Fibroblast of mammary gland (primary cell): Measurements from ENCODE around the gene OBSCN.

ENCODE experiments used
- DNase-seq: peaks from one replicate; pipeline ENCODE4 v3.0.0-alpha.2; 2010; ENCODE audit warnings: low read depth
- H3K4me3 ChIP-seq: 2 replicates; pipeline ENCODE4 v1.5.1; 2011; ENCODE audit warnings: low read depth, mild to moderate bottlenecking, low read length, moderate library complexity; ENCODE audit not compliant: control insufficient read depth
- TF ChIP-seq, protein P1 (sequence below): conservative IDR thresholded peaks from 2 replicates; pipeline ENCODE4 v1.5.1; 2011; ENCODE audit warnings: low read depth, low read length, inconsistent platforms; ENCODE audit not compliant: control insufficient read depth, insufficient read depth

The OBSCN gene

DNA sequence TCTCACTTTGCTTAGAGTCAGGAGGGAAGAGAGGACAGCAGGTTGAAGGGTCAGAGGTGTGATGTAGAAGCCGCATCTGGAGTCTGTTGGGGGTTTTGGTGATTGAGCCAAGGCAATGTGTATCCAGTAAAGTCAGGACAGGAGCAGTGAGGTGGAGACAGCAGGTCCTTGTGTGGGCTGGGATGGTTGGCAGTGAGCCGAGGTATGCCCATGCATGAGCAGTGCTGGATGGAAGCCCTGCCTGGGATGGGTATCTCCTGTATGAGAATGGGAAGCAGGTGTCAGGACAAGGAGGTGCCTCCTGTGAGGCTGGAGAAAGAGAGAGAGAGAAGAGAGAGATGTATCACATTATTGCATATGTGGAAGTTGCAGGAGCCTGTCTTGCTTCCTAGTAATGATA lies 90.0 kb downstream of the OBSCN start:
- TF ChIP-seq, protein P1, sequence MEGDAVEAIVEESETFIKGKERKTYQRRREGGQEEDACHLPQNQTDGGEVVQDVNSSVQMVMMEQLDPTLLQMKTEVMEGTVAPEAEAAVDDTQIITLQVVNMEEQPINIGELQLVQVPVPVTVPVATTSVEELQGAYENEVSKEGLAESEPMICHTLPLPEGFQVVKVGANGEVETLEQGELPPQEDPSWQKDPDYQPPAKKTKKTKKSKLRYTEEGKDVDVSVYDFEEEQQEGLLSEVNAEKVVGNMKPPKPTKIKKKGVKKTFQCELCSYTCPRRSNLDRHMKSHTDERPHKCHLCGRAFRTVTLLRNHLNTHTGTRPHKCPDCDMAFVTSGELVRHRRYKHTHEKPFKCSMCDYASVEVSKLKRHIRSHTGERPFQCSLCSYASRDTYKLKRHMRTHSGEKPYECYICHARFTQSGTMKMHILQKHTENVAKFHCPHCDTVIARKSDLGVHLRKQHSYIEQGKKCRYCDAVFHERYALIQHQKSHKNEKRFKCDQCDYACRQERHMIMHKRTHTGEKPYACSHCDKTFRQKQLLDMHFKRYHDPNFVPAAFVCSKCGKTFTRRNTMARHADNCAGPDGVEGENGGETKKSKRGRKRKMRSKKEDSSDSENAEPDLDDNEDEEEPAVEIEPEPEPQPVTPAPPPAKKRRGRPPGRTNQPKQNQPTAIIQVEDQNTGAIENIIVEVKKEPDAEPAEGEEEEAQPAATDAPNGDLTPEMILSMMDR, result no peak
- no peak for DNase-seq
- H3K4me3 ChIP-seq, result no peak overlapping the region

DNA sequence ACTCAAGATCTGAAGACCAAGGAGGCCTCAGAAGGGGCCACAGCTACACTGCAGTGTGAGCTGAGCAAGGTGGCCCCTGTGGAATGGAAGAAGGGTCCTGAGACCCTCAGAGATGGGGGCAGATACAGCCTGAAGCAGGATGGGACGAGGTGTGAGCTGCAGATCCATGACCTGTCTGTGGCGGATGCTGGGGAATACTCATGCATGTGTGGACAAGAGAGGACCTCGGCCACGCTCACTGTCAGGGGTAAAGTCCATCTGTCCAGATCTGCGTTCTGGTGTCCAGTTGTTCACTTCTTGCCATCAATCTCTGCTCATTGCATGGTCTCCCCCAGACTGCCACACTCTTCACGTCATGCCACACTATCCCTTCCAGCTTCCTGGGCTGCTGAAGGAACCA lies 90.6 kb downstream of the OBSCN start:
- TF ChIP-seq, protein P1, result no peak
- DNase-seq, result no peak

DNA sequence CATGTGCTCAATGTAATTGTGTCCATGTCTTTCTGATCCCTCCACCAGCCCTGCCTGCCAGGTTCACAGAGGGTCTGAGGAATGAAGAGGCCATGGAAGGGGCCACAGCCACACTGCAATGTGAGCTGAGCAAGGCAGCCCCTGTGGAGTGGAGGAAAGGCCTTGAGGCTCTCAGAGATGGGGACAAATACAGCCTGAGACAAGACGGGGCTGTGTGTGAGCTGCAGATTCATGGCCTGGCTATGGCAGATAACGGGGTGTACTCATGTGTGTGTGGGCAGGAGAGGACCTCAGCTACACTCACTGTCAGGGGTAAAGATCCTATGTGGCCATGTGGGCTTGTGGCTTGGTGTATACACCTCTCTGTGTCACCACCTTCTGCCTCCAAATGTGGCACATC lies 91.4 kb downstream of the OBSCN start:
- H3K4me3 ChIP-seq, result no peak overlapping the region
- DNase-seq, result no peak
- TF ChIP-seq, protein P1, result no peak

More for the DNA sequence above, 90.6 kb downstream of the OBSCN start:
- no peak overlapping the region for H3K4me3 ChIP-seq

DNA sequence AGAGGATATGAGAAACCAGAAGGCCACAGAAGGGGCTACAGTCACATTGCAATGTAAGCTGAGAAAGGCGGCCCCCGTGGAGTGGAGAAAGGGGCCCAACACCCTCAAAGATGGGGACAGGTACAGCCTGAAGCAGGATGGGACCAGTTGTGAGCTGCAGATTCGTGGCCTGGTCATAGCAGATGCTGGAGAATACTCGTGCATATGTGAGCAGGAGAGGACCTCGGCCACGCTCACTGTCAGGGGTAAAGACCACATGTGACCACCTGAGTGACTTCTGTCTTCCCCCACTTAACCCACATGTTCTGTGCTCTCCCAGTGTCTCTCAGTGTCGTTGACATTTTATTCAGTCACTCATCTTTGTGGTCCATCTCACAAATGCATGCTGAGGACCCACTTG lies 92.1 kb downstream of the OBSCN start:
- DNase-seq, result no peak
- no peak overlapping the region for H3K4me3 ChIP-seq
- TF ChIP-seq, protein P1, result no peak

DNA sequence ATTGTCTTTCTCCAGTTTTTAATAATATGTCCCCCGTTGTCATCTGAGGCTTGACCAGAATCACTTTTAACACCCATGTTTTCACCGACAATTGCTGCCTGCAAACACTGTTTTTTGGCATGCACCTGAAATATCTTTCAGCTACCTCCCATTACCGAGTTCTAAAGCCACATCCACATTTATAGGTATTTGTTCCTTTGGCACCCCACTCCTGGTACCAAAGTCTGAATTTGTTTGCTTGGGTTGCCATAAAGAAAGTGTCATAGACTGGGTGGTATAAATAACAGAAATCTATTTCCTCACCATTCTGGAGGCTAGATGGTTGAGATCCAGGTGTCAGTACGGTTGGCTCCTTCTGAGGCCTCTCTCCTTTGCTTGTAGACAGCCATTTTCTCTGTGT lies 94.2 kb downstream of the OBSCN start:
- TF ChIP-seq, protein P1, result no peak
- H3K4me3 ChIP-seq, result no peak overlapping the region
- DNase-seq, result no peak

DNA sequence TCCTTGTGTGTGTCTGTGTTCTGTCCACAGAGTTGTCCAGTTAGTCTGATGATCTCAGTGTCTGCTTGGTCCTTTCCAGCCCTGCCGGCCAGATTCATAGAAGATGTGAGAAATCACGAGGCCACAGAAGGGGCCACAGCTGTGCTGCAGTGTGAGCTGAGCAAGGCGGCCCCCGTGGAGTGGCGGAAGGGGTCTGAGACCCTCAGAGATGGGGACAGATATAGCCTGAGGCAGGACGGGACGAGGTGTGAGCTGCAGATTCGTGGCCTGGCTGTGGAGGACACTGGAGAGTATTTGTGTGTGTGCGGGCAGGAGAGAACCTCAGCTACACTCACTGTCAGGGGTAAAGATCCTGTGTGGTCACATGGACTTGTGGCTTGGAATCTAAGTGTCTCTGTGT lies 95.8 kb downstream of the OBSCN start:
- TF ChIP-seq, protein P1, result no peak
- no peak for DNase-seq
- H3K4me3 ChIP-seq, result no peak overlapping the region

DNA sequence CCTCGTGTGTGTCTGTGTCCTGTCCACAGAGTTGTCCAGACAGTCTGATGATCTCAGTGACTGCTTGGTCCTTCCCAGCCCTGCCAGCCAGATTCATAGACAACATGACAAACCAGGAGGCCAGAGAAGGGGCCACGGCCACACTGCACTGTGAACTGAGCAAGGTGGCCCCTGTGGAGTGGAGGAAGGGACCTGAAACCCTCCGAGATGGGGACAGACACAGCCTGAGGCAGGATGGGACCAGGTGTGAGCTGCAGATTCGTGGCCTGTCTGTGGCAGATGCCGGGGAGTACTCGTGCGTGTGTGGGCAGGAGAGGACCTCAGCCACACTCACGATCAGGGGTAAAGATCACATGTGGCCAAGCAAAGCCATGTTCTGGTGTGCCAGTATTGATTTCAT lies 96.4 kb downstream of the OBSCN start:
- TF ChIP-seq, protein P1, result no peak
- no peak overlapping the region for H3K4me3 ChIP-seq
- no peak for DNase-seq
